ENCODE results near the gene IL31RA. TPM values are rescaled to one million over a fixed set of nuclear protein-coding genes. Genes with fewer than 3 reads are reported as not detected.

The IL31RA gene
- total RNA-seq, 1 donor from 2014 or later = 0.51 TPM

DNA sequence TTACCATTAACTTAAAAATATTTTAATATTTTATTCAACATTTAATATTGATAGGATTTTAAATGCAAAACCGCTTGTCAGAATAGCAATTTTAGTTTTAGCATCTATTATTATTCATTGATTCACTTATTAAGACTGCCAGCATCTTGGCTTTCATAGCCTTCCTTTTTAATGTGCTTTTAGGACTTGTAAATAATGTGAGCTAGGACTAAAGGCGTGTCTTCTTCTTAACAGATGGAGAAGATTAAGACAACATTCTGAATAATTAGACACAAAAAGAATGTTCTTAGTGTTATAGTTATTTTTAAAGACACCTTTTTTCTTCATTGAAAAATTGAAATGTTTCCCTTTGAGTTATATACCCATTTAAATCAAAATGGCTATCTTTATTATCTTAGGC lies 6.9 kb downstream of the IL31RA start:
- no peak for DNase-seq (ENCODE audit: low read depth in 2 of 2)

DNA sequence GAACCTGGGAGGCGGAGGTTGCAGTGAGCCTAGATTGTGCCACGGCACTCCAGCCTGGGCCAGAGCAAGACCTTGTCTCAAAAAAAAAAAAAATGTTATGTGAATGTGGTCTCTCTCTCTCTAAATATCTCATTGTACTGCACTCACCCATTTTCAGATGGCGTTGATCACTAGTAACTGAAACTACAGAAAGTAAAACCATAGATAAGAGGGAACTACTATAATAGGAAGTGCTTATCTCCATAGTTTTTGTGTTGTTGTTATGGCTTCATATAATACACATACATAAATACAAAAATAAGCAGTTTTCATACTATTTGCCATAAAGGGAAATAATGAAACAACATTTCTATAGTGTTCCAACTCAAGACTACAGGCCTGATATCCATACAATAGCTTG lies 9.1 kb downstream of the IL31RA start:
- no peak for DNase-seq (ENCODE audit: low read depth in 2 of 2)

DNA sequence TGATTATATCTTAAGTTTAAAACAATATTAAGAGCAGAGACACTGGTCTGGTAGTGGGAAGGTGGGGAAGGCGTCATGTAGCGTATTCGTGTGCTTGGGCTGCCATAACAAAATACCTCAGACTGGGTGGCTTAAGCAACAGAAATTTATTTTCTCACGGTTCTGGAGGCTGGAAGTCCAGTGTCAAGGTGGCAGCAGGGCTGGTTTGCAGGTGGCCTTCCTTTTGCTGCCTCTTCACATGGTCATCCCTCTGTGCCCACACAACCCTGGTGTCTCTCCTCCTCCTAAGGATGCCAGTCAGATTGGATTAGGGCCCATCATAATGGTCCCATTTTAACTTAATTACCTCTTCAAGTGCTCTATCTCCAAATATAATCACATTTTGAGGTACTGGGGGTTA lies 9.6 kb downstream of the IL31RA start:
- DNase-seq (ENCODE audit: low read depth in 2 of 2) = no peak

DNA sequence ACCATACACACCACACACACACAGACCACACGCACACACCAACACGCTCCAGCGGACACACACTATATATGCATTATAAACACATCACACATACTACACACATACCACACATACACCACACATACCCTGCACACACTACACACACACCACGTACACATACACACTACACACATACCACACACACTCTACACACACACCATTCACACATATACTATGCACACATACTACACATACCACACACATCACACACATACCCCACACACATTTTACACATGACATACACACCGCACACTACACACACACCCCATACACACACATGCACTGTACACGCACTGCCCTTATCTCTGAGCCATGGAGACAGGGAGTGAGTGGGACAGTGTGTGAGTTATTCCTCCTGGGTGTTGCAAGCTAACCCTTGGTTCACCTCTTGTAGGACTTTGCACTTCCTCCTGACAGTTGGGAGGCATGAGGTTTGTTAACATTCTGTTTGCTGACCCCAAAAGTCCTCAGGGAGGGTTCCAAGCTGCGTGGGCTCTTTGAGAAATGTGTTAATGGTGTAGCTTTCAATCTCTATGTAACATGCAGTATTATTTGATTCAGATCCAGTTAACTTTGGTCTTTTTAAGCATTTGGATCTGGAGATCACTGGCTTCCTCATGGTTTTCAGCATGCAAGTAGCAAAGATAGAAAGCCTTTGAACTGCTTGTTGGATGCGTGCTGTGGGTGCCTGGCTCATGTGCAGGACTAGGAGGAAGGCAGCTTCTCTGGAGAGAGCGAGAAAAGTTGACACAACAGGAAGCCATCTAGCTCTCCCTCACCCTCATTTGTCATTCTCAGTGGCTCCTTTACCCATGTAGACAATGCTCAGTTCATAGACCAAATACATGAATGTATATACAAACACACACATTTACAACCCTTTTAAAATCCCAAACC lies 13.7 kb downstream of the IL31RA start:
- no peak for DNase-seq (ENCODE audit: low read depth in 2 of 2)

DNA sequence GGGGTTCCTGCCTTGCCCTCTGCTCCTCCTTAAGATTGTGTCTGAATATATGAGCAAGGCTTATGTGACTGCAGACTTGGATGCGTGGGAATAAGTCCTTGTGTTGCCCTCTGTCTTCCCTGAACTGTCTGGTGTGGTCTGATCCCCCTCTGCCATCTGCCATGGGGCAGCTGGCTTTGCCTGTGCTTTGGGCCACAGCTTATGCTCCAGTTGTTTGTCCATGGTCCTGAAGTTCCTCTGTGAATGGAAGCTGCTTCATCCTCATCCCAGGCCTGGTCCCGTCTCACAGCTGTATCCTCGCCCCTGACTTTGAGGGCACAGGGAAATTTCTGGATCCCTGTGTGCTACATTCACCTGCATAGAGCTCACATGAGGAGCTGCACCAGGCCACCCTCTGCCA lies 14.7 kb downstream of the IL31RA start:
- peak in 1 of 2 donors; percentile 40 for DNase-seq (ENCODE audit: low read depth in 2 of 2)

DNA sequence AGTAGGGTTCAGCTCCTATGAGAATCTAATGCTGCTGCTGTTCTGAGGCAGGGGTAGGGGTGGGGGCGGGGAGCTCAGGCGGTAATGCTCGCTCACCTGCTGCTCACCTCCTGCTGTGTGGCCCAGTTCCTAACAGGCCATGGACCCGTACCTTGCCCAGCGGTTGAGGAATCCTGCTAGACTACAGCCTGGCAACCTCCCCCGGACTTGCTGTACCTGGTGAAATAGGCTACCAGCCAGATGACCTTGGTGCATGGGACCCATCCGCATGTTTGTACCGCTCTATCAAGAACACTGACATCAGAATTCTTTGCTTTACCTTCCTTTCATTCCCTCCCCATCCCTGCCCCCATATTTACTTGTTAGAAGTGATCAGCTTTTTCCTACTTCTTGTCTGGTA lies 15.3 kb downstream of the IL31RA start:
- DNase-seq (ENCODE audit: low read depth in 2 of 2) = no peak

DNA sequence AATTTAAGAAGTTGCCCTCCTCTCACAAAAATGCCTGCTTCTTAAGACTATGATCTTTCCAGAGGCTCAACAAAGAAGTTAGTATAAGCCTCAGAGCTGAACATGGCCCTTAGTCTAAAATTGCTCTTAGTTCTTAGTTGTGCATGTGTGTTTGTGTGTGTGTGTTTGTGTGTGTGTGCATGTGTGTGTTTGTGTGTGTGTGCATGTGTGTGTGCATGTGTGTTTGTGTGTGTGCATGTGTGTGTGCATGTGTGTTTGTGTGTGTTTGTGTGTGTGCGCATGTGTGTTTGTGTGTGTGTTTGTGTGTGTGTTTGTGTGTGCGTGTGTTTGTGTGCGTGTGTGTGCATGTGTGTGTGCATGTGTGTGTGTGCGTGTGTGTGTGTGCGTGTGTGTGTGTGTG lies 15.8 kb downstream of the IL31RA start:
- DNase-seq (ENCODE audit: low read depth in 2 of 2) = no peak

DNA sequence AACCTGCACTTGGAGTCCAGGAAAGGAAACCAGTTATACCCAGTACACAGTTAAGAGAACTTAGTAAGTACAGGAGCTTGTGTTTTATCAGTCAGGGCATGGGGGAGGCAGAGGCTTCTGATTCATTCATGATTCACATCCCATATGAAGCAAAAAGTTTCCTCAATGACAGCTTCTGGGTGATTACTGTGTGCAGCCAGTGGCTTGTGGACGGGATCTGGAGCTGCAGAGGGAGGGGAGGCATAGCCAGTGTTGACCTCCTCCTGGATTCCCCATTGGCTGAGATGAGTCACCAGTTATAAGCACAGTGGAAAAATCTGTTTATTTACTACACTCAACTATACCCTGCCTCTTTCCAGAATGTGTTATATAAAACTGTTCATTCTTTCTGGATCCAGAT lies 17.7 kb downstream of the IL31RA start:
- peak; percentile 94 to 99 for DNase-seq (ENCODE audit: low read depth in 2 of 2)

DNA sequence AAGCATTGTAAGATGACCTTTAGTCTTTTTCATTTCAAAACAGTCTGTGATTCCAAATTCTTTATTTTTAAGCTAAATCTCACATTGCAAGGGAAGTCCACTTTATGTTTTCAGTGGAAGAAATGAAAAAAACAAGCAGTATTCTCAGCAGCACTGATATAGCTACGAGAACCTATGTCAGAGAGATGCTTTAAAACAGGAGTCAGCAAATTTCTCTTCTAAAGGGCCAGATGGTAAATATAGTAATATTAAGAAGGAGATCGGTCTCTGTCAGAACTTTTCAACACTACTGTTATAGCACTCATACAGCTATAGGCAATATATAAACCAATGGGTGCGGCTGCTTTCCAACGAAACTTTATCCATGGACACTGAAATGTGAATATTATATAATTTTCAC lies 18.7 kb downstream of the IL31RA start:
- DNase-seq (ENCODE audit: low read depth in 2 of 2) = peak in 1 of 2 donors; percentile 15

DNA sequence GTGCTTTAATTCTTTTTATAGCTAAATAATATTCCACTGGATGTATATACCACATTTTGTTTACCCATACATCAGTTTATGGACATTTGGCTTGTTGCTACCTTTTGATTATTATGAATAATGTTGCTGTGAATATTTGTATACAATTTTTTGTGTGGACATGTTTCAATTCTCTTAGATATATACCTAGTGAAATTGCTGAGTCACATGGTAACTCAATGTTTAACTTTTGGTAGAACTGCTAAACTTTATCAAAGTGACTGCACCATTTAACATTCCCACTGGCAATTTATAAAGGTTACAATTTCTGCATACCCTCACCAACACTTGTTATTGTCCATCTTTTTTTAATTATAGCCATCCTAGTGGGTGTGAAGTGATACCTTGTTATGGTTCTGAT lies 22.1 kb downstream of the IL31RA start:
- no peak for DNase-seq (ENCODE audit: low read depth in 2 of 2)

DNA sequence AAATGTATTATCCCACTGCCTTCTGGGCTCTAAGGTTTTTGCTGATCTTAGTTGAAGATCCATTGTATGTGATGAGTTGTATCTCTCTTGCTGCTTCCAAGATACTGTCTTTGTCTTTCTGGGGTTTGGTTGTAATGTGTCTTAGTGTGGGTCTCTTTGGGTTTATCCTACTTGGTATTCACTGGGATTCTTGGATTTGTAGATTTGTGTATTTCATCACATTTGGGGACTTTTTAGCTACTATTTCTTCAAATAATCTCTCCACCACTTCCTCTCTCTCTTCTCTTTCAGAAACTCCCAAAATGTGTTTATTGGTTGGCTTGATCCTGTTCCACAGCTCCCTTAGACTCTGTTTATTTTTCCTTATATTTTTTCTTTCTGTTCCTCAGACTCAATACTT lies 26.5 kb downstream of the IL31RA start:
- no peak for DNase-seq (ENCODE audit: low read depth in 2 of 2)

DNA sequence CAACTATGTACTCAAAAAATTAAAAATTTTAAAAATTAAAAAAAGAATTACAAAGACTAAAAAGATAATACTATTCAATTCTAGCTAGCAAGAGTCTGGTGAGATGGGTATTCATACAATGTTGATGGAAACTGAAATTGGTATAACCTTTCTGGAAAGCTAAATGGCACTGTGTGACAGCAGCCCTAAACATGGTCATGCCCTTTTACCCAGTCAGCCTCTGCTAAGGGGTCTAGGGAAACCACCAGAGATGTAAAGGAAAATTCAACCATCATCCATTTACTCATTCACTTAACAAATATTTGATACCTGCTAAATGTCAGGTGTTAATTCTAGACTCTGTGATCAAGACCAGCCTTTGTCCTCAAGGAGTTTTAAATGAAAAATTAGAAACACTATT lies 29.3 kb downstream of the IL31RA start:
- no peak for DNase-seq (ENCODE audit: low read depth in 2 of 2)

DNA sequence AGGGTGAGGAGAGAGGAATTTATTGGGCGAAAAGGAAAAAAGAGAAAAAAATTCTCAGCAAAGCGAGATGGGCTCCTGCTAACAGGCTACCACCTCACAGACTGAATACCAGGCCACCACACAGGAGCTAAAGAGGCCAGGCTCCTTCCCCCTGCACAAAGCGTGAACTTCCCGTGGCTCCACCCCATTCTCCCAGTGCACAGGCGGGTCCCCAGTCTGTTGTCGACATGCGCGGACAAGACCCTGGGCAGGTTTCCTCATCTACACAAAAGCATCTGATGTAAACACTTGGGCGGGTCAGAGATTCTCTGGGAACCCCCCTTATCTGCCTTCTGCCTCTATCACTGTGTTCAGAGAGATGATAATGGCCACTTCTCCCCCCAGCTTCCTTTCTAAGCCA lies 34.2 kb downstream of the IL31RA start:
- DNase-seq (ENCODE audit: low read depth in 2 of 2) = no peak

DNA sequence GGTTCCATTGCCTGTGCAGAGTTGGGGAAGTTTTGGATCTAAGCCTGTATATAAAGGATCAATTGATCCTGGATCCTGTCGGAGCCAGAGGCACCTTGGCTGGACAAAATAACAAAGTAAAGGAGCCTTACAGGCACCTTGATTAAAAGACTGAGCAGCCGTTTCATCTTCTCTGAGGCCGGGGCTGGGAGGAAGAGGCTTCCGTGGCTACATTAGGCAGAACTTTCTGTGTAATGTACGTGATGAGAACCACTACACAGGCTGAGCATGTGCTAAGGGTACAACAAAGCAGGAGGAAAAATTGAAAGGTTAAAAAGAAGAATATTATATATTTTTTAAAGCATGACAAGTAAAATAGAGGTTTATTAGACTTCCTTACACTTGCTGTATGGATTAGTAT lies 37.0 kb downstream of the IL31RA start:
- DNase-seq (ENCODE audit: low read depth in 2 of 2) = no peak

DNA sequence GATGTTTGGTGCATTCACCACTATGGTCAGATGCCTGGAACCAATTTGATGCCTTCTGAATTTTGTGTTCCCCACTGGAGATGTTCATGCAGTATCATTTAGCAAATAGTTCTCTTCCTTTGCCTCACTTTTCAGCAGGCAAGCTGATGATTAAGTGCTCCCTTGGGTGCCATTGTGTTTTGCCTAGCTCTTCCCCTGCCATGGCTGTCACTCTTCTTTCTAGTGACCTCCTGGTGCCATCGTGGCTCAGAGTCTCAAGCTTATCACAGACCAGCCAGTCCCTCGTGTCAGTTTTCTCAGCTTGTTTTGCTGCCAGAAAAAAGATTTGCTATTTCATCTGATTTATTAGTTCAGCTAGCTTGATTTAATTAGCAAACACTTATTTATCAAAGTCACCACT lies 41.3 kb downstream of the IL31RA start:
- DNase-seq (ENCODE audit: low read depth in 2 of 2) = no peak

DNA sequence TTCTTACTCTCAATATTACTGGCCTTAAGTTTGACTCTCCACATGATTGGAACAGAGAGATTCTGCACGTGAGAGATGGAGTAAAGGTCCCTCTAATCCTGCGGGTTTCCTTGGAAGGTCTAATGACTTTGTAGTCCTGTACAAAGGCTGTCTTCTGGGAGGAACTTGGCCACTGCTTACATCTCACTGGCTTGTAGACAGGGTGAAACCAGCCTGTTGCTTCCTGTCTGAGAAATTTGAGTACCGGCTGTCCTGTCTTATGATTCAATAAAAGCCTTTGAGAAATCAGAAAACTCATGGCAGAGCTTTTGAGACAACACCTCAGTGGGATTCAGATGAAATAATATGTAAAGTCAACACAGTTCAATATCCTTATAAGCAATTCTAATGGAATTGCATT lies 43.0 kb downstream of the IL31RA start:
- peak in 1 of 2 donors; percentile 55 for DNase-seq (ENCODE audit: low read depth in 2 of 2)

DNA sequence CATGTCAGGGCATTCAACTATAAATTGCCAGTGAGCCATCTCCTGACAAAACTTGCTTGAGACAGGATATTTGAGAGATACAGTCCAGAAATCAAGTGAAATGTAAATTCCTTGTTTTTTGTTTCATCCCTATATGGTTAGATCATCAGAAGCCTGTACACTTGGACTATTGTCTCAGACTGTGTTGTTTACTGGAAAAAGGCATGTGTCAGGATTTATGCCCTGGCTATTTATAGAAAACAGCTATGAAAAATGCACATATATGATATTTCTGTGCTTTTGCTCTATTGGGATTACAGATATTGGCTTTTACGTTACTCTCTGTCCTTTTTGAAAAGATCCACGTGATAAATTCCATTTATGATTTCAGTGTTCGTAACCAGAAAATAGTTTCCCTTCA lies 44.2 kb downstream of the IL31RA start:
- no peak for DNase-seq (ENCODE audit: low read depth in 2 of 2)

DNA sequence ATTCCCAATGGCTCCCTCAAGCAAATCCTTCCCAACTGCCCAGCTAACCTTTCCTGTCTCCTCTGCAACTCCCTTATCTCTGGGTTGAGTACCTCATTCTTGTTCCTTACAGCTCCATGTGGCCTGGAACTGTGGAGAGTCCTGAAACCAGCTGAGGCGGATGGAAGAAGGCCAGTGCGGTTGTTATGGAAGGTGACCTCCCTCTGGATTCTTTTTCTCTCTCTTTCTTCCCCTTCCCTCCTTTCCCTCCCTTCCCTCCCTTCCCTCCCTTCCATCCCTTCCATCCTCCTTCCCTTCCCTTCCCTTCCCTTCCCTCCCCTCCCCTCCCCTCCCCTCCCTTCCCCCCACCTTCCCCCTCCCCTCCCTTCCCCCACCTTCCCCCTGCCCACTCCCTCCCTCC lies 45.1 kb downstream of the IL31RA start:
- DNase-seq (ENCODE audit: low read depth in 2 of 2) = no peak

DNA sequence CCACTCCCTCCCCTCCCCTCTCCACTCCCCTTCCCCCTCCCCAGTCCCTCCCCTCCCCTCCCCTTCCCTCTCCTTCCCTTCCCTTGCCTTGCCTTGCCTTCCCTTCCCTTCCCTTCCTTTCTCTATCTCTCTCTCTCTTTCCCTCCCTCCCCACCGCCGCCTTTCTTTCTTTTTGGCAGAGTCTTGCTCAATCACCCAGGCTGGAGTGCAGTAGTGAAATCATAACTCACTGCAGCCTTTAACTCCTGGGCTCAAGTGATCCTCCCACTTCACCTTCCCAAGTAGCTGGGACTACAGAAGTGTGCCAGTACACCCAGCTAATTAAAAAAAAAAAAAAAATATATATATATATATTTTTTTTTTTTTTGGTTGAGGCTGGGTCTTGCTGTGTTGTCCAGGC lies 45.5 kb downstream of the IL31RA start:
- no peak for DNase-seq (ENCODE audit: low read depth in 2 of 2)

DNA sequence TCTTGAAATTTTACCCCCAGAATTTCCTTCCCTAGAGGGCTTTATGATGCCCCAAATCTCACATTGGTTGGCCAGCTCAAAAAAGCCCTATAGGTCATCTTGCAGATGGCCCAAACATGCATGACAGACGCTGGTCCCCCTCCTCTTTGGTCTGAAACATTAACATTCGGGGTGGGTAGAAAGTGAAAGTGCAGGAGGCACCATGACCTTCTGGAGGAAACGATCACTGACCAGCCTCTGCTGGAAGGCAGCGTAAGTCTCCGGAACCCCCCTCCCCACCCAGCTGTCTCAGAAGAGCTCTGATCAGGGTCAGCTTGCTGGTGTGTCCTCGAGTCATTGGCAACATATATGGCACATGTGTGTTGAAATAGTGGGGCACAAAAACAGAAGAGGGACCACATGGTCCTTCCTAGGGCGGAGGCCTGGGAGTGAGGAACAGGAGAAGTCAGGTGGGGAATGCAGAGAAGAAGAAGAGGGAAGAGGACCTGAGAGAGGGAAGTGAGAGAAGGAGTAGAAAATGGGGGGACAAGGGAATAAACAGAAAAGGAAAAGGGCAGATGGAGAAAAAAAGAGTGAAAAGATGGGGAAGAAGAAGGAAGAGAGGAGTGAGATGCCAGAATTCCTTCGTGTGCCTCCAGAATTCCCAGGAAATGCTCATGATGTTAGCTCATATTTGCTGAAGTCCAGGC lies 46.2 kb downstream of the IL31RA start:
- no peak for DNase-seq (ENCODE audit: low read depth in 2 of 2)

DNA sequence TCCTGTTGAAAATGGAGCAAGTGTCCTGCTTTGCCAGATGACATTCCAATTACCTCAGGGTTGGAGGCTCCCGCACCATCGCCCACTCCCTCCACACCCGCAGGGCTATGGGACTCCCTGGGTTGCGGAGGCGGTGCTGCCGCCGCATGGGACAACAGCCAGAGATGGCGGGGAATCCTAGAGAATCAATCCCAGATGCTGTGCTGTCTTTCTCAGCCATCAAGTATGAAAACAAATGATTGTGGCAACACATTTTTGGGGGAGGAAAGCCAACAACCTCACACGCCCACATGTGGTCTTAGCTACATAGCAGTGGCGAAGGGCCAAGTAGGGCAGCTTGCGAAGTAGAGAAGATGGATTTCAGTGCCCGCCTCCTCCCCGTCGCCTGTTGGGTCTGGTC lies 46.7 kb downstream of the IL31RA start:
- no peak for DNase-seq (ENCODE audit: low read depth in 2 of 2)

DNA sequence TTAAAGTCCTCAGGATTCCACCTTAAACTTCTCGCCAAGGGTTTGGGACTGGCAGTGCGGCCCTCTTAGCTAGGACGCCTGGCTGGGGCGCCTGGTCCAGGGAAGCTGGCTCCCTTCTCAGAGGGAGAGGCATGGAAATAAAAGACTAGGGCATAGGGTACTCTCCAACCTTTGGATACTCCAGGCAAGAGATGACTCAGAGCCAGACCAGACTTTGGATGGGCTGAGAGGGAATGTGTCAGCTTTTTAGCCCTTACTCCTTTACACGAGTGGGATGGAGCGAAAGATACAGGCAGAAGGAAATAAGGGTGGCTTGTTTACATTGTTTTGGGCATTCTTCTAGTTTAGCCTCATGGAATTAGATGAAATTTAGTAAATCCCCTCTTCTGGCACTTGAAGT lies 48.2 kb downstream of the IL31RA start:
- no peak for DNase-seq (ENCODE audit: low read depth in 2 of 2)

DNA sequence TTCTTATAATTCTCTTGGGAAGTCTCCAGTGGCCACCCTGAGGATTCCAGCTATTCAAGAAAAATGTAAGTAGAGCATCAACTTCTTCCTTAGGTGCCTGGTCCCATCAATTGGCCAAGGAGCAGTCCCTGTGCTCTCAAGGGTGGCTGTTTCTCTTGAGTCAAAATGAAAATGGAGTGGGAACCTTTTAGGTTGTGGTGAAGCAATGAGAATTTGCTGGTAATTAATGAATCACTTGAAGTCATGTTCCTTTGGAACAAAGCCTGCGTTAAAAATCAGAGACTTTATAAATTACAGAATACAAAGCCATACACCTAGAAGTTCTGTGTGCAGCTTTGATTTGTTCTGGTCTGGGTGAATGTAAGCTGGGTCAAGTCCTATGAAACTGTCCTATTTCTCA lies 48.9 kb downstream of the IL31RA start:
- DNase-seq (ENCODE audit: low read depth in 2 of 2) = no peak

All from dermis microvascular lymphatic vessel endothelial cell (primary cell).